ENCODE results near the gene SHKBP1. TPM values are rescaled to one million over a fixed set of nuclear protein-coding genes. Genes with fewer than 3 reads are reported as not detected.
"Not testable (repeated sequence)": the region's sequence is repeated elsewhere in the genome, so short reads cannot be mapped to it uniquely, and the experiment has no call there.

SHKBP1 gene, protein sequence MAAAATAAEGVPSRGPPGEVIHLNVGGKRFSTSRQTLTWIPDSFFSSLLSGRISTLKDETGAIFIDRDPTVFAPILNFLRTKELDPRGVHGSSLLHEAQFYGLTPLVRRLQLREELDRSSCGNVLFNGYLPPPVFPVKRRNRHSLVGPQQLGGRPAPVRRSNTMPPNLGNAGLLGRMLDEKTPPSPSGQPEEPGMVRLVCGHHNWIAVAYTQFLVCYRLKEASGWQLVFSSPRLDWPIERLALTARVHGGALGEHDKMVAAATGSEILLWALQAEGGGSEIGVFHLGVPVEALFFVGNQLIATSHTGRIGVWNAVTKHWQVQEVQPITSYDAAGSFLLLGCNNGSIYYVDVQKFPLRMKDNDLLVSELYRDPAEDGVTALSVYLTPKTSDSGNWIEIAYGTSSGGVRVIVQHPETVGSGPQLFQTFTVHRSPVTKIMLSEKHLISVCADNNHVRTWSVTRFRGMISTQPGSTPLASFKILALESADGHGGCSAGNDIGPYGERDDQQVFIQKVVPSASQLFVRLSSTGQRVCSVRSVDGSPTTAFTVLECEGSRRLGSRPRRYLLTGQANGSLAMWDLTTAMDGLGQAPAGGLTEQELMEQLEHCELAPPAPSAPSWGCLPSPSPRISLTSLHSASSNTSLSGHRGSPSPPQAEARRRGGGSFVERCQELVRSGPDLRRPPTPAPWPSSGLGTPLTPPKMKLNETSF
- 15.7 TPM for total RNA-seq
- long read RNA-seq, transcript SHKBP1-201 (18 exons, 2,363 nt): major isoform, 74 of 92 reads
- long read RNA-seq, partial matches to known transcripts: 0 of 92 reads
- long read RNA-seq, other reads (novel, unspliced or antisense): 18 of 92 reads

DNA sequence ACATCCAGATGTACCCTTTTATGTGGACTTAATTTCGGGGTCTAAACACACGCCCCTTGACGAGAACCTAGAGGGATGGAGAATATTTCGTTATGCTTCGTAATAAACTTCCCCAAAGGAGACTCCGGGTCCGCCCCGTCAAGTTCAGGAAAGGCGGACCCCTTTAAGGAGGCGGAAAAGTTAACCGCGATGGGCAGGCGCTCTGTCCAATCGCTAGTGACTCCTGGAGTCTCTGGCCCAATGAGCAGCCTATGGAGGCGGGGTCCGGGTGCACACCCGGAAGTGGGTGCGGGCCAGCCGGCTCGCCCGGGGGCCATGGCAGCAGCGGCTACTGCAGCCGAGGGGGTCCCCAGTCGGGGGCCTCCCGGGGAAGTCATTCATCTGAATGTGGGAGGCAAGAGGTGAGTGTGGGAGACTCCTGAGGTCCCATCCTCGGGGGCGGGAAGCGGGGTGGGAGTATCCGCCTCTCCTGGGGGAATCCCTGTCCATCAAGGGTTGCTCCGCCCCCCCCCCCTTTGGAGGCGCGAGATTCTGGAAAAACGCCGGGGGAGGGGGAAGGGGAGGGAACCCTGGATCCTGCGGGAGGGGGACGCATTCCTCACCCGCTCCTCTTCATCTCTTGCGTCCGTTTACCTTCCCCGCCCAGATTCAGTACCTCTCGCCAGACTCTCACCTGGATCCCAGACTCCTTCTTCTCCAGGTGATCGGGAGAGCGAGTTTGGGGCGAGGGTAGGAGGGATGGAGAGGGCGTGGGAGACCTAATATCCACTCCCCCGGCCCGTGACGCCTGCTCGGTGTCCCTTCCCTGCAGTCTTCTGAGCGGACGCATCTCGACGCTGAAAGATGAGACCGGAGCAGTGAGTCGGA is at the start of gene SHKBP1:
SHKBP1 (plus strand) TSS at position 289 of the 867 bp plus-strand sequence; CDS start at position 316, 27 bp downstream.
- peak; percentile 96 for DNase-seq
- peak; percentile 99 for ATAC-seq (ENCODE audit: poor library complexity)
- intact Hi-C loops (cut with DNase I): no loop called here

DNA sequence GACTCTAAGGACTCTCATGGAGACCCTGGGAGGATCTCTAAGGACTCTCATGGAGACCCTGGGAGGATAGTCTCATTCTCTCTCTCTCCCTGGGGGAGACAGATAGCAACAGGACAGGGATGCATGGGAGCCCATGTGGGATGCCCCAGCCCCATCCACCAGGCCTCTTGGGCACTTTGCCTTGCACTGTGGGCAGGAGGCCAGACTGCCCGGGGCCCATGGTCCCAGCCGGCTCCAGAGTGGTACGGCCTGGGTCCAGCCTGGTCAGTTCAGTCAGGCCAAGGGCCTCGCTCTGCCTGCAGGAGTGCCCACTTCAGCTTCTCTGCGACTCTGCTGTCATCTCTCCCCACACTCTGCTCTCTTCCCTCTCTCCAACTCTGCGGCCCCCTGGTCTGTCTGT is 48.6 kb upstream of the SHKBP1 start:
- DNase-seq (no peak), ATAC-seq (ENCODE audit: poor library complexity) (no peak)
- intact Hi-C loops (cut with DNase I): loop anchor here (5.0 to 10.0 kb wide), 3 partner anchors 69 to 223 kb away; no protein-coding TSS in a partner anchor

DNA sequence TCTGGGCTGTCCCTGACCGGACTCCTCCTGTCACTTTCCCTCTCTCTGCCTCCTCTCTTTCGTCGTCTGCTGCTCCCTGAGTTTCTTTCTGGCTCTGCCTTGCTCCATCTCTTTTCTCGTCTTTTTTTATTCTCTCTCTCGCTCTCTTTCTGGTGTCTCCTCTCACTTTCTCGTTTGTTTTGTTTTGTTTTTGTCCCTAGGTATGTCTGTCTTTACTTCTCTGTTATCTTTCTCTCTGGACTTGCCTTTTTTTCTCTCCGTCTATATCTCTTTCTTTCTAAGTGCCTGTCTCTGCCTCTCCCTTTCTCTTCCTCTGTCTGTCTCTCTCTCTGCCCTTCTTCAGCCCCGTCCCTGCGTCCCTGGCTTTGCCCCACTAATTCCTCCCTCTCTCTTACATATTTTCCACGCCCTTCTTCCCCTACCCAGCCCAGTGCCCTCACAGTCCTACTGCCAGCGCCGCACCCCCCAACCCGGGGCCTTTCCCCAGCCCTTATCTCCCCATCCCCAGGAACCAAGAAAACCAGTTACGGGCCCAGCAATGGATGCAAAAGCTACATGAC is 48.1 kb upstream of the SHKBP1 start:
- DNase-seq (no peak), ATAC-seq (ENCODE audit: poor library complexity) (no peak)
- intact Hi-C loops (cut with DNase I): loop anchor here (5.0 to 10.0 kb wide), 3 partner anchors 69 to 224 kb away; no protein-coding TSS in a partner anchor

DNA sequence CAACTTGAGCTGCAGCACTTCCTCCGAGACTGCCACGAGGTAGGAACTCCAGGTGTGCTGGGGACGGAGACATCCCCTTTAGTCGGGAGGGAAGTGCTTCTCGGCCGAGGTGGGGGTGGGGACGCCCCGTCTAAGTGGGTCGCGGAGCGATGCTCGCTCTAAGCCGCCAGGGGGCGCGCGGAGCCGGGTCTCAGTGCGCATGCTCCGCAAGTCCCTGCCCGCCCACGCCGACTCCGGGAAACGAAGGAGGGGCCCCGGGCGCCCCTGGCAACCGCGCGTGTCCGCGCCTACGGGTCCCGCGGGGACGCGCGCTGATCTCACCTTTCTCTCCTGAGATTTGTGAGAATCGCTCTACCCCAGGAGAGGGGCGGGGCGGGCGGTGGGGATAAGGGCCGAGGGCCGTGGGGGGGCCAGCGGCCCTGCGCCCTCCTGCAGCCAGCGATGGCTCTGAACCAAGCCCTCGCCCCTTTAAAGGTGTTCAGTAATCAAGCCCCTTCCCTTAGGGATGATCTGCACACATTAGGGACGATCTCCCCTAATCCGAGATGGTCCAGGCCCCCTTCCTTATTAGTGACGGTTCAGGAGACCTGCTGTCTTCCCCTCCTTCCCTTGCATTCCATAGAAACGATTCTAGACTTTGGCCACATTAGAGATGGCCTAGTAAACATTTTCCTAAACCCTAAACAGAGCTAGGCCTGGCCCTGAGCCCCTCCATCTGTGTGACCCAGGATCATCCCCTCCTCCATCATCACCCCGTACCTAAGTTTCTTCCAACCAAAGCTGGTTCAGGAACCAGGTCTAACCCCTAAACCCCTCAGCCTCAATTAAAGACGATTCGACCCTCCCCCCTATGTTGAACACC is 47.3 kb upstream of the SHKBP1 start:
- intact Hi-C loops (cut with DNase I): loop anchor here (5.0 to 10.0 kb wide), 3 partner anchors 68 to 225 kb away; no protein-coding TSS in a partner anchor
- peak; percentile 98 for ATAC-seq (ENCODE audit: poor library complexity)
- DNase-seq: peak; percentile 90

DNA sequence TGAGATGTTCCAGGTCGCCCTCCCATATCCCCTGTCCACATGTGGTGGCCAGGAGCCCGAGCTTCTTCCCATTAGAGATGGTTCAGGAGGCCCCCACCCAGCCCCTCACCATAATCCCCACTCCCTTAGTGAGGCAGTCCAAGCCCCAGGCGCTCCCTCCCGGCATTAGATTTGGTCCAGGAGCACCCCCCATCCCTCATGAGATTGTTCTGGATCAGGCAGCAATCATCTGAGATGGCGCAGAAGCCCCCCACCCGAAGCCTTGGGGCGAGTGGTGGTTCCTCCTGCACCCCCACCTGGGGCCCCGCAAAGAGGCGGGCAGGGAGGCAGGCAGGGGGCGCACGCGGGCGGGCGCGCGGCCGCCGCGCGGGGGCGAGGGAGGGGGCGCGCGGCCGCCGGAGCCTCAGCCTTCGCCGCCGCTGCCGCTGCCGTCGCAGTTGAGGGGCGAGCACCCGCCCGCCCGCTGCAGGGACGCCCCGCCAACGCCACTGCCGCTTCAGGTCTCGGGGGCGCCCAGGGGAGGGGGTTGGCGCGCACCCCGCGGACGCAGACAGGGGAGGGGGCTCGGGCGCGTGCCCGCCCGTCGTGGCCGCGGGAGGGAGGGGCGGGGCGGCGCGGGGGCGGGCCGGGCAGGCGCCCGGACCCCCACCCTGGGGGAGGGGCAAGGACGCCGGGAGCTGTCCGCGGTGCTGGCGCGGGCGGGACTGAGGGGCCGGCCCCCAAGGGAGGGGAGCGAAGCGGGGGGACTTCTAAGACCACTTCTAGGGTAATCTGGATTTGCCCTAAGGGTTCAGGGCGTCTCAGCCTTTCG is 46.4 kb upstream of the SHKBP1 start:
- intact Hi-C loops (cut with DNase I): no loop called here
- ATAC-seq (ENCODE audit: poor library complexity): no peak
- no peak for DNase-seq

DNA sequence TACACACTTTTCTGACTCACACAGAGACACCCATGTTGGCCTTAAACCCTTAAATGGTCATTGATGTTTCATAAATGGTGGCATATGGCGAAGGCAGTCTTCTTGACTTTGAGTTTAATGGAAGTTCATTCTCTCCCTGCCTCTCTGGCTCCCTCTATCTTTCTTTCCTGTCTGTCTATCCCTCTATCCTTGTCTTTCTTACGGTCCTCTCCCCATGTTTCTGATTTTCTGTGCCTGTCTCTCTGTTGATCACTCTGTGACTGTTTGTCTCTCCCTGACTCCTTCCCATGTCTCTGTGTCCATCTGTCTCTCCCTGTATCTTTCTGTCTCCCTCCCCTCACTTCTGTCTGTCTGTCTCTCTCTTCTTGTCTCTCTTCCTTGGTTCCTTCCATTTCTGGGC is 43.2 kb upstream of the SHKBP1 start:
- no peak for ATAC-seq (ENCODE audit: poor library complexity)
- intact Hi-C loops (cut with DNase I): no loop called here
- no peak for DNase-seq

DNA sequence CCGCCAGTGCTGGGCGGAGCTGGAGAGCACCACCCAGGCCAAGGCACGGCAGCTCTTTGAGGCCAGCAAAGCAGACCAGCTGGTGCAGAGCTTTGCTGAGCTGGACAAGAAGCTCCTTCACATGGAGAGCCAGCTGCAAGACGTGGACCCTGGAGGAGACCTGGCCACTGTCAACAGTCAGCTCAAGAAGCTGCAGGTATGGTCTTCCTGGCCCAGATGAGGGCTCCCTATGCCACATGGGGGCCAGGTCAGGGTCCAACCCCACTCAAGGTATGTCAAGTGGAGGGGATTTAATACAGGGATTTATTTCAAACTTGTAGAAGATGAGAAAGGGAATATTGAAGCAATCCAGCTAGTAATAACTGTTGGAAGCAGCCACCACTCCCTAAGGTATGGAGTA is 42.5 kb upstream of the SHKBP1 start:
- intact Hi-C loops (cut with DNase I): no loop called here
- DNase-seq (no peak), ATAC-seq (ENCODE audit: poor library complexity) (no peak)

DNA sequence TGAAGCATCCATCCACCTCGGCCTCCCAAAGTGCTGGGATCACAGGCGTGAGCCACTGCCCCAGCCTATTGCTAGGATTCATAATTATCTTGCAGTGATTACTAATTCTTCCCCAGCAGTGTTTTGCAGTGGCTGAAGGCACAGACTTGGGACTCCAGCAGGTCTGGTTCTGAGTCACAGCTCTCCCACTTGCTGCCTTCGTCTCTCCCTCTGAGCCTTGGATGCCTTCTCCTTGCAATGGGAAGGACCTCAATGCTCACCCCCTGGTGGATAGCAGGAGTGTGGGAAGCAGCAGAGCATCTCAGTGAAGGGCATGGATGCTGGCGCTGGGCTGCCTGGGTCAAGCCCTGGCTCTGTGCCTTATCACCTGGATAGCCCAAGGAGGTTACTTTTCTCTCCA is 37.6 kb upstream of the SHKBP1 start:
- DNase-seq (no peak), ATAC-seq (ENCODE audit: poor library complexity) (no peak)
- intact Hi-C loops (cut with DNase I): no loop called here

DNA sequence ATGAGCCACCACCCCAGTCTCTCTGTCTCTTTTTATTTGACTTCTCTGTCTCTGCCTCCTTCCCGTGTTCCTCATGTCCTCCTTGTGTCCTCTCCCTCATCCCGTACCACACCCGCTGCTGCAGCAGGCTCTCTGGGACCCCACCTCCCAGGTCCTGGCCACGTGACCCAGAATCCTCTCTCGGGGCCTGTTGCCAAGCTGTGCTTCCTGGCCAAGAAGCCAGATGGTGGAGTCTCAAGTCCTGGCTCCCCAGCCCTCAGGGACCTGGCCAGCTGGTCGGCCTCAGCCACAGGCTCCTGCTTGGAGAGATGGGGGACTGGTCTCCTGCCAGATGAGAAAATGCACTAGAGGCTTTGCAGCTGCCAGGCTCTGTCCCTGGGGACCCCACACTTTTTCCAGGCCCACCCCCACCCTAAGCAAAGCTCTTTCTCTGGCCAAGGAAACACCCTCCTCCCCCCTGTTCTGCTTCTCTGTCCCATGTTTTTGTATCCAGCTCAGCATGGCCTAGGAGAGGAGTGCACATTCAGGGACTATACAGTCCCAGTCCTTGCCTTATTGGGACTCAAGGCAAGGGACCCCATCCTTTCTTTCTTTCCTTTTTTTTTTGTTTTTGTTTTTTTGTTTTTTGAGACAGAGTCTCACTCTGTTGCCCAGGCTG is 34.3 kb upstream of the SHKBP1 start:
- ATAC-seq (ENCODE audit: poor library complexity): peak; percentile 93
- intact Hi-C loops (cut with DNase I): loop anchor here (5.0 kb wide), 1 partner anchor 55 kb away; no protein-coding TSS in a partner anchor
- DNase-seq: peak; percentile 90

DNA sequence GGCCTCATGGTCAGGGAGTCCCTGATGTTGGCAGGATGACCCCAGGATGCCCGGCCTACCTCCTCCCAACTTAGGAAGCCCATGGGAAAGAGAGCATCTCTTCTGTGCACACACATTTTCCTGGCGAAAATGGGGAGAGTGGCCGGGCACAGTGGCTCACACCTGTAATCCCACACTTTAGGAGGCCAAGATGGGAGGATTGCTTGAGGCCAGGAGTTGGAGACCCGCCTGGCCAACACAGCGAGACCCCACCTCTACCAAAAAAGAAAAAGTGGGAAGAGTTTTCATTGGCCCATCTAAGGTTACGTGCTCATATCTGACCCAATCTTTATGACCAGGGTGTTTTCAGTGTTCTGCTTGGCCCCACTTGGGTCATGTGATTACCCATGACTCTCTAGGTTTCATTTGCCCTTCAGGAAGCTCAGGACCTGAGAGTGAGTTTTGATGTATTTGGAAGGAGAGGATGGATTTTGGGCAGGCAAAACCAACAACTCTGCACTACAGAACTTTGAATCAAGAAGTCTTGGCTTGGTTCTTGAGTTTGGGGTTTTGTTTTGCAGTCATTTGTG is 33.6 kb upstream of the SHKBP1 start:
- DNase-seq (no peak), ATAC-seq (ENCODE audit: poor library complexity) (no peak)
- intact Hi-C loops (cut with DNase I): loop anchor here (5.0 kb wide), 1 partner anchor 54 kb away; no protein-coding TSS in a partner anchor

DNA sequence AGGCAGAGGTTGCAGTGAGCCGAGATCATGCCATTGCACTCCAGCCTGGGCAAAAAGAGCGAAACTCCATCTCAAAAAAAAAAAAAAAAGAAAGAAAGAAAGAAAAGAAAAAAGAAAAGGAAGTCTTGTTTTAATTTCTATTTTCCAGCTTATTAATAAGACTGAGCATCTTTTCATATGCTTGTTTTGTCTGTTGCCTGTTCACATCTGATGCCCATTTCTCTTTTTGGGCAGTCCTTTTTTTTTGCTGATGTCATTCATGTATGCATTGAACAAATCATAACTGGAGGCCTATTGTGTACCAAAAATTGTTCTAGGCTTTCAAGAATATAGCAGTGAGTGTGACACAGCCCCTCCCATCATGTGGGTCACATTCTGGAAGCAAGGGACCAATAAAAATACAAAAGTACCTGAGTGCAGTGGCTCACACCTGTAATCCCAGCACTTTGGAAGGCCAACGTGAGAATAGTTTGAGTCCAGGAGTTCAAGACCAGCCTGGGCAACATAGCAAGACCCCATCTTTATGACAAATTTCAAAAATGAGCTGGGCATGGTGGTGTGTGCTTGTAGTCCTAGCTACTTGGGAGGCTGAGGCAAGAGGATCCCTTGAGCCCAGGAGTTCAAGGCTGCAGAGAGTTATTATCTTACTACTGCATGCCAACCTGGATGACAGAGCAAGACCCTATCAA is 30.4 kb upstream of the SHKBP1 start:
- ATAC-seq (ENCODE audit: poor library complexity); DNase-seq; intact Hi-C loops (cut with DNase I): not testable (repeated sequence)

DNA sequence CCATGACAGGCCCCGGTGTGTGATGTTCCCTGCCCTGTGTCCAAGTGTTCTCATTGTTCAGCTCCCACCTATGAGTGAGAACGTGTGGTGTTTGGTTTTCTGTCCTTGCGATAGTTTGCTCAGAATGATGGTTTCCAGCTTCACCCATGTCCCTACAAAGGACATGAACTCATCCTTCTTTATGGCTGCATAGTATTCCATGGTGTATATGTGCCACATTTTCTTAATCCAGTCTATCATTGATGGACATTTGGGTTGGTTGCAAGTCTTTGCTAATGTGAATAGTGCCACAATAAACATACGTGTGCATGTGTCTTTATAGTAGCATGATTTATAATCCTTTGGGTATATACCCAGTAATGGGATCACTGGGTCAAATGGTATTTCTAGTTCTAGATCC is 29.5 kb upstream of the SHKBP1 start:
- intact Hi-C loops (cut with DNase I); DNase-seq; ATAC-seq (ENCODE audit: poor library complexity): not testable (repeated sequence)

DNA sequence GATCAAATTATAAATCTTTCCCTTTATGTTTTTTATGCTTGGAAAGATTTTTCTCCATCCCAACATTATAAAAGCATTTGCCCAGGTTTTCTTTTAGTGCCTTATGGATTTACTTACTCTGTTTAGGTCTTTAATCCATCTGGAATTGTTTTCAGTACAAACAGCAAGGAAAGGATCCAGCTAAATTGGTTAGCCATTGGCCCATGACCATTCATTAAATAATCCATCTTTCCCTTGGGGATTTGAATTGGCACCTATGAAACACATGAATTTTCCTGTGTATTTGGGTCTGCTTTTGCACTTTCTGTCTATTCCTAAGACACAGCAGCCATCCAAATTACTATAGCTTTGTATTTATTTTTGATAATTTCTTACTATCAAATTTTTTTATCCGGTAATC is 28.8 kb upstream of the SHKBP1 start:
- intact Hi-C loops (cut with DNase I): no loop called here
- ATAC-seq (ENCODE audit: poor library complexity) (no peak), DNase-seq (no peak)

DNA sequence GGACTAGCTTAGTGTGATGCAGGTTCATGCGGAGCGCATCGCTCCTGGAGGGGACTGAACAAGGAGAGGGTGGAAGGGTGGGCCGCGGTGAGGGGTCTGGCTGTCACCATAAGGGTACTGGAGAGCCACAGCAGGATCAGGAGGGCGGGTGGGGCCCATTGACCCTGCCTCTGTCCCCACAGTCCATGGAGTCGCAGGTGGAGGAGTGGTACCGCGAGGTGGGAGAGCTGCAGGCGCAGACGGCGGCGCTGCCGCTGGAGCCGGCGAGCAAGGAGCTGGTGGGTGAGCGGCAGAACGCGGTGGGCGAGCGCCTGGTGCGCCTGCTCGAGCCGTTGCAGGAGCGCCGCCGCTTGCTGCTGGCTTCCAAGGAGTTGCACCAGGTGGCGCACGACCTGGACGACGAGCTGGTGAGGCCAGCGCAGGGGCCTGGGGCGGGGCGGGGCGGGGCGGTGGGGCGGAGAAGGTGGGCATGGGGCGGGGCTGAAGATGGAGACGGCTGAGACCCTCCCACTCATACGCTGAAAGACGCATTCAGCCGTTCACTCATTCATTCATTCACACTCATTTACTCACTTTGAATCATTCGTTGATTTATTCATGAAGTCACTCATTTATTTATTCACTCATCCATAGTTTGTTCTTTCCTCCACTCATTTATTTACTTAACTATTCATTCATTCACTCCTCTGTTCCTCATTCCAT is 27.5 kb upstream of the SHKBP1 start:
- ATAC-seq (ENCODE audit: poor library complexity) (peak; percentile 61), DNase-seq (peak; percentile 78)
- intact Hi-C loops (cut with DNase I): no loop called here

DNA sequence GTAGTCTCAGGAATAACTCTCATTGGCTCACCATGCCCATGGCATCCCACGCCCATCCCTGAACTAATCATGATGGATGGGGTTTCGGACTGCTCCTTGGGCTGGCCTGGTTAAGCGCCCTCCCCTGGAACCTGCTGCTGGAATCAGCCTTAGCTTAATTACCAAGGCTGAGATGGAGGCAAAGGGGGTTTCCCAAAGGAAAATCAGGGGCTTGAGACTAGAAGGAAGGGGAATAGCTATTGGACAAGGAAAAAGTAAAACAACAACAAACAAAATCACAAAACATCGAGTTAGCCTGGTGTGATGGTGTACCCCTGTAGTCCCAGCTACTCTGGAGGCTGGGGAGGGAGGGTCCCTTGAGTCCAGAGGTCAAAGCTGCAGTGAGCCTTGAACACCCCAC is 25.7 kb upstream of the SHKBP1 start:
- DNase-seq (no peak), ATAC-seq (ENCODE audit: poor library complexity) (no peak)
- intact Hi-C loops (cut with DNase I): no loop called here

All from Right ventricle myocardium superior (tissue), 1 donor.